Measurements from ENCODE around the gene PAFAH2.

The PAFAH2 gene

DNA sequence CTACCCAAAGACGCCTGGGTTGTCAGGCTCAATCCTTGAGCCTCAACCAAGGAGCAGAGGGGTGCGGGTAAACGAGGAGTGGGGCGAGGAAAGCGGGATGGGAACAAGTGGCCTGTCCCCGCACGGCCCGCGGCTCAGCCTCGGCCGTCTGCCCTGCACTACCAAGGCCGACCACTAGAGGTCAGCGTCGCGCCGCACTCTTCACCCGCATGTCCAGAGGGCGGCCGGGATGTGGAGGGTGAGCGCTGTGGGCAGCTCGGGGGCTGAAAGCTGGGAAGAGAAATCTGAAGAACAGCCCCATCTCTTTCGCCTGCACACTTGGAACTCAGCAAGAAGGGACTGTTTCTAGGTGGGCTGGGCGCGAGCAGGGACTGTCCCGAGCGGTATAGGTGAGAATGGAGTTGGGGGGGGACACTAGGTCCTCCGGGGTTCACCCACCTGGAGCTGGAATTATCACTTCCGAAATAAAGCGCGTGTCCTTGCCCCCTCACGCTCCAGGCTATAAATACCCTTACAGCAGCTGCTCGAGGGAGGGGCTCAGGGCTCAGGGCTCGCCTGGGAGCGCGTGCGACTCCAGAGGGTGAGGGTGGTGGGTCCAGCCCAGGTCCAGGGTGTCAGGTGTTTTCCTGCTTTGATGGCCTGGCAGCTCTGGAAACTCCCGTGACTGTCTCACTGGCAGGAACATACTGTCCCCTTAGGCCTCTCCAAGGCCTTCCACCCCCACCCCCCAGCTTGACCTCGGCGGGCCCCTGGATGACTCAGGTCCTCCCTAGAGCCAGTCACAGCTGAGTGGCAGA lies 38.3 kb upstream of the PAFAH2 start:
- TF ChIP-seq, protein P1, sequence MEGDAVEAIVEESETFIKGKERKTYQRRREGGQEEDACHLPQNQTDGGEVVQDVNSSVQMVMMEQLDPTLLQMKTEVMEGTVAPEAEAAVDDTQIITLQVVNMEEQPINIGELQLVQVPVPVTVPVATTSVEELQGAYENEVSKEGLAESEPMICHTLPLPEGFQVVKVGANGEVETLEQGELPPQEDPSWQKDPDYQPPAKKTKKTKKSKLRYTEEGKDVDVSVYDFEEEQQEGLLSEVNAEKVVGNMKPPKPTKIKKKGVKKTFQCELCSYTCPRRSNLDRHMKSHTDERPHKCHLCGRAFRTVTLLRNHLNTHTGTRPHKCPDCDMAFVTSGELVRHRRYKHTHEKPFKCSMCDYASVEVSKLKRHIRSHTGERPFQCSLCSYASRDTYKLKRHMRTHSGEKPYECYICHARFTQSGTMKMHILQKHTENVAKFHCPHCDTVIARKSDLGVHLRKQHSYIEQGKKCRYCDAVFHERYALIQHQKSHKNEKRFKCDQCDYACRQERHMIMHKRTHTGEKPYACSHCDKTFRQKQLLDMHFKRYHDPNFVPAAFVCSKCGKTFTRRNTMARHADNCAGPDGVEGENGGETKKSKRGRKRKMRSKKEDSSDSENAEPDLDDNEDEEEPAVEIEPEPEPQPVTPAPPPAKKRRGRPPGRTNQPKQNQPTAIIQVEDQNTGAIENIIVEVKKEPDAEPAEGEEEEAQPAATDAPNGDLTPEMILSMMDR (IDR thresholded peaks at IDR 0.05; ENCODE audit: insufficient read depth, low read length): peak; percentile 97
- no peak for TF ChIP-seq GABPA (IDR thresholded peaks at IDR 0.05; ENCODE audit: low read depth)
- peak overlapping the region; percentile 83 for H3K4me3 ChIP-seq (replicated peaks; ENCODE audit: insufficient read depth, low read length)
- peaks cover 2% of the 10 kb centered on the region for H3K27me3 ChIP-seq (ENCODE audit: insufficient read depth, poor library complexity, severe bottlenecking)
- peak; percentile 42 to 60 for DNase-seq (ENCODE audit: low read depth in 1 of 2, low spot score in 1 of 2)
- H3K27ac ChIP-seq (replicated peaks): no peak overlapping the region

GRCh38 chr1:26035203-26035958 lies 37.5 kb upstream of the PAFAH2 start:
- Histone ChIP-seq H3K4me3 (replicated peaks; ENCODE audit: insufficient read depth, low read length) (peak overlapping the region; percentile 83), H3K27me3 (ENCODE audit: insufficient read depth, poor library complexity, severe bottlenecking) (peaks cover 2% of the 10 kb centered on the region), H3K27ac (replicated peaks) (no peak overlapping the region)
- peak; percentile 82 to 94 for DNase-seq (ENCODE audit: low read depth in 1 of 2, low spot score in 1 of 2)
- TF ChIP-seq, protein P1 (IDR thresholded peaks at IDR 0.05; ENCODE audit: insufficient read depth, low read length): no peak
- TF ChIP-seq POLR2AphosphoS5 (IDR thresholded peaks at IDR 0.05; ENCODE audit: low read depth) (no peak), SPI1 (IDR thresholded peaks at IDR 0.05; ENCODE audit: borderline replicate concordance, low read depth) (no peak), GABPA (IDR thresholded peaks at IDR 0.05; ENCODE audit: low read depth) (no peak)
- TF ChIP-seq, protein P2, sequence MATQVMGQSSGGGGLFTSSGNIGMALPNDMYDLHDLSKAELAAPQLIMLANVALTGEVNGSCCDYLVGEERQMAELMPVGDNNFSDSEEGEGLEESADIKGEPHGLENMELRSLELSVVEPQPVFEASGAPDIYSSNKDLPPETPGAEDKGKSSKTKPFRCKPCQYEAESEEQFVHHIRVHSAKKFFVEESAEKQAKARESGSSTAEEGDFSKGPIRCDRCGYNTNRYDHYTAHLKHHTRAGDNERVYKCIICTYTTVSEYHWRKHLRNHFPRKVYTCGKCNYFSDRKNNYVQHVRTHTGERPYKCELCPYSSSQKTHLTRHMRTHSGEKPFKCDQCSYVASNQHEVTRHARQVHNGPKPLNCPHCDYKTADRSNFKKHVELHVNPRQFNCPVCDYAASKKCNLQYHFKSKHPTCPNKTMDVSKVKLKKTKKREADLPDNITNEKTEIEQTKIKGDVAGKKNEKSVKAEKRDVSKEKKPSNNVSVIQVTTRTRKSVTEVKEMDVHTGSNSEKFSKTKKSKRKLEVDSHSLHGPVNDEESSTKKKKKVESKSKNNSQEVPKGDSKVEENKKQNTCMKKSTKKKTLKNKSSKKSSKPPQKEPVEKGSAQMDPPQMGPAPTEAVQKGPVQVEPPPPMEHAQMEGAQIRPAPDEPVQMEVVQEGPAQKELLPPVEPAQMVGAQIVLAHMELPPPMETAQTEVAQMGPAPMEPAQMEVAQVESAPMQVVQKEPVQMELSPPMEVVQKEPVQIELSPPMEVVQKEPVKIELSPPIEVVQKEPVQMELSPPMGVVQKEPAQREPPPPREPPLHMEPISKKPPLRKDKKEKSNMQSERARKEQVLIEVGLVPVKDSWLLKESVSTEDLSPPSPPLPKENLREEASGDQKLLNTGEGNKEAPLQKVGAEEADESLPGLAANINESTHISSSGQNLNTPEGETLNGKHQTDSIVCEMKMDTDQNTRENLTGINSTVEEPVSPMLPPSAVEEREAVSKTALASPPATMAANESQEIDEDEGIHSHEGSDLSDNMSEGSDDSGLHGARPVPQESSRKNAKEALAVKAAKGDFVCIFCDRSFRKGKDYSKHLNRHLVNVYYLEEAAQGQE (IDR thresholded peaks at IDR 0.05; ENCODE audit: insufficient replicate concordance, low read depth): no peak

GRCh38 chr1:26034504-26035202 lies 36.8 kb upstream of the PAFAH2 start:
- peak overlapping the region; percentile 83 for H3K4me3 ChIP-seq (replicated peaks; ENCODE audit: insufficient read depth, low read length)
- DNase-seq (ENCODE audit: low read depth in 1 of 2, low spot score in 1 of 2): no peak
- TF ChIP-seq, protein P2 (IDR thresholded peaks at IDR 0.05; ENCODE audit: insufficient replicate concordance, low read depth): no peak
- no peak for TF ChIP-seq SPI1 (IDR thresholded peaks at IDR 0.05; ENCODE audit: borderline replicate concordance, low read depth)
- TF ChIP-seq POLR2AphosphoS5 (IDR thresholded peaks at IDR 0.05; ENCODE audit: low read depth): no peak
- TF ChIP-seq, protein P1 (IDR thresholded peaks at IDR 0.05; ENCODE audit: insufficient read depth, low read length): no peak
- H3K27ac ChIP-seq (replicated peaks): no peak overlapping the region
- H3K27me3 ChIP-seq (ENCODE audit: insufficient read depth, poor library complexity, severe bottlenecking): peaks cover 2% of the 10 kb centered on the region

All from HL-60 (cell line).